OCI-LY3 (cell line): Measurements from ENCODE around the gene CAMK1D.

Experiments
- H2AFZ ChIP-seq: fragments of 200-600, 300-600 bp; shearing (Covaris generic); 2 replicates; pipeline ENCODE4 v1.6.0; 2014; ENCODE audit warnings: antibody characterized with exemption, low read depth, low read length
- H3K27ac ChIP-seq: fragments of 200-600, 300-600 bp; sonication (generic); 2 replicates; pipeline ENCODE4 v1.5.1; 2014; ENCODE audit warnings: mild to moderate bottlenecking, low read length, moderate library complexity, mixed read lengths
- H3K27me3 ChIP-seq: fragments of 200-600, 300-600 bp; sonication (generic); 2 replicates; pipeline ENCODE4 v1.6.1; 2014; ENCODE audit warnings: low read depth, low read length, mixed read lengths
- H3K36me3 ChIP-seq: fragments of 200-600, 300-600 bp; sonication (generic); replicated peaks from 2 replicates; pipeline ENCODE3; 2014; ENCODE audit warnings: low read depth, low read length, mixed read lengths
- H3K4me1 ChIP-seq: fragments of 300-600, 200-600 bp; sonication (generic); 2 replicates; pipeline ENCODE4 v1.6.1; 2014; ENCODE audit warnings: low read length, mixed read lengths
- H3K4me2 ChIP-seq: fragments of 200-600, 300-600 bp; sonication (generic); 2 replicates; pipeline ENCODE4 v1.6.1; 2014; ENCODE audit warnings: low read length, mixed read lengths
- H3K4me3 ChIP-seq: fragments of 300-600, 200-600 bp; sonication (generic); 2 replicates; pipeline ENCODE4 v1.5.1; 2014; ENCODE audit warnings: antibody characterized with exemption, mild to moderate bottlenecking, low read length, moderate library complexity
- H3K79me2 ChIP-seq: fragments of 300-600, 200-600 bp; shearing (Covaris generic); 2 replicates; pipeline ENCODE4 v1.6.1; 2014; ENCODE audit warnings: mild to moderate bottlenecking, low read length, mixed read lengths
- H3K9ac ChIP-seq: fragments of 300-600, 200-600 bp; shearing (Covaris generic); 2 replicates; pipeline ENCODE4 v1.6.0; 2014; ENCODE audit warnings: mild to moderate bottlenecking, low read length, moderate library complexity
- H3K9me3 ChIP-seq: fragments of 200-600, 300-600 bp; shearing (Covaris generic); 2 replicates; pipeline ENCODE4 v1.6.1; 2014; ENCODE audit warnings: low read length, mixed read lengths; ENCODE audit not compliant: insufficient read depth
- H4K20me1 ChIP-seq: fragments of 200-600, 300-600 bp; sonication (generic); 2 replicates; pipeline ENCODE4 v1.6.1; 2016; ENCODE audit warnings: low read length, mixed read lengths; ENCODE audit not compliant: insufficient read depth
- CTCF ChIP-seq: fragments of 200-600, 300-600 bp; sonication (generic); IDR thresholded peaks from 2 replicates; pipeline ENCODE4 v1.5.1; 2014; ENCODE audit warnings: antibody characterized with exemption, low read length, low read depth
- EZH2phosphoT487 ChIP-seq: fragments of 200-600 bp; shearing (Covaris generic); IDR thresholded peaks from 2 replicates; pipeline ENCODE4 v1.6.1; 2018; ENCODE audit warnings: antibody characterized with exemption, mixed run types, low read depth

Gene CAMK1D

GRCh38 chr10:12381536-12382156 is 32.3 kb downstream of the CAMK1D start:
- TF ChIP-seq EZH2phosphoT487 (no peak), CTCF (no peak)
- Histone ChIP-seq H3K4me3 (no peak overlapping the region), H3K9me3 (no peaks in the 10 kb centered on the region), H3K4me1 (no peaks in the 10 kb centered on the region), H4K20me1 (peaks cover 67% of the 10 kb centered on the region), H3K27me3 (no peaks in the 10 kb centered on the region), H3K27ac (no peak overlapping the region), H3K36me3 (no peaks in the 10 kb centered on the region), H3K9ac (no peak overlapping the region), H3K4me2 (no peak overlapping the region), H3K79me2 (peaks cover 97% of the 10 kb centered on the region), H2AFZ (no peak overlapping the region)

- H3K36me3 ChIP-seq, result no peaks in the 10 kb centered on the region
- TF ChIP-seq CTCF (no peak), EZH2phosphoT487 (no peak)
- peaks cover 65% of the 10 kb centered on the region for H4K20me1 ChIP-seq
- H3K4me3 ChIP-seq, result no peak overlapping the region
- no peak overlapping the region for H3K27ac ChIP-seq
- H3K79me2 ChIP-seq, result peaks cover 93% of the 10 kb centered on the region
- H3K4me1 ChIP-seq, result no peaks in the 10 kb centered on the region
- no peak overlapping the region for H3K9ac ChIP-seq
- H3K9me3 ChIP-seq, result no peaks in the 10 kb centered on the region
- H3K27me3 ChIP-seq, result no peaks in the 10 kb centered on the region
- H3K4me2 ChIP-seq, result no peak overlapping the region
- no peak overlapping the region for H2AFZ ChIP-seq
Observed at GRCh38 chr10:12382157-12382548, 32.8 kb downstream of the CAMK1D start.

- Histone ChIP-seq H3K27ac (no peak overlapping the region), H3K27me3 (no peaks in the 10 kb centered on the region), H3K9me3 (no peaks in the 10 kb centered on the region), H3K4me1 (no peaks in the 10 kb centered on the region), H3K9ac (no peak overlapping the region), H3K79me2 (peaks cover 91% of the 10 kb centered on the region), H2AFZ (no peak overlapping the region), H4K20me1 (peaks cover 63% of the 10 kb centered on the region), H3K4me3 (no peak overlapping the region), H3K36me3 (no peaks in the 10 kb centered on the region), H3K4me2 (no peak overlapping the region)
- TF ChIP-seq CTCF, result no peak
Observed at GRCh38 chr10:12382956-12383531, 33.7 kb downstream of the CAMK1D start.

GRCh38 chr10:12384906-12385305 is 35.6 kb downstream of the CAMK1D start:
- H3K79me2 ChIP-seq, result peaks cover 91% of the 10 kb centered on the region

More at GRCh38 chr10:12384906-12385305, 35.6 kb downstream of the CAMK1D start:
- Histone ChIP-seq H2AFZ (no peak overlapping the region), H3K9me3 (no peaks in the 10 kb centered on the region), H3K4me1 (no peaks in the 10 kb centered on the region), H3K9ac (no peak overlapping the region), H4K20me1 (peaks cover 69% of the 10 kb centered on the region), H3K4me2 (no peak overlapping the region), H3K27me3 (no peaks in the 10 kb centered on the region), H3K4me3 (no peak overlapping the region), H3K27ac (no peak overlapping the region), H3K36me3 (no peaks in the 10 kb centered on the region)
- no peak for TF ChIP-seq EZH2phosphoT487
- TF ChIP-seq CTCF, result no peak
